Measurements from ENCODE around the gene TEDC2. TPM values are rescaled to one million over a fixed set of nuclear protein-coding genes. Genes with fewer than 3 reads are reported as not detected.

TEDC2 gene
- total and polyA plus RNA-seq, 9 of the 15 experiments (the other 6 are each of a cell fraction or from before 2014, with no cell fraction given) = 0.75 to 57.0 (median 17.6) TPM

GRCh38 chr16:2428784-2429033 is 31.2 kb upstream of the TEDC2 start (continued):
- TF ChIP-seq, protein P1, sequence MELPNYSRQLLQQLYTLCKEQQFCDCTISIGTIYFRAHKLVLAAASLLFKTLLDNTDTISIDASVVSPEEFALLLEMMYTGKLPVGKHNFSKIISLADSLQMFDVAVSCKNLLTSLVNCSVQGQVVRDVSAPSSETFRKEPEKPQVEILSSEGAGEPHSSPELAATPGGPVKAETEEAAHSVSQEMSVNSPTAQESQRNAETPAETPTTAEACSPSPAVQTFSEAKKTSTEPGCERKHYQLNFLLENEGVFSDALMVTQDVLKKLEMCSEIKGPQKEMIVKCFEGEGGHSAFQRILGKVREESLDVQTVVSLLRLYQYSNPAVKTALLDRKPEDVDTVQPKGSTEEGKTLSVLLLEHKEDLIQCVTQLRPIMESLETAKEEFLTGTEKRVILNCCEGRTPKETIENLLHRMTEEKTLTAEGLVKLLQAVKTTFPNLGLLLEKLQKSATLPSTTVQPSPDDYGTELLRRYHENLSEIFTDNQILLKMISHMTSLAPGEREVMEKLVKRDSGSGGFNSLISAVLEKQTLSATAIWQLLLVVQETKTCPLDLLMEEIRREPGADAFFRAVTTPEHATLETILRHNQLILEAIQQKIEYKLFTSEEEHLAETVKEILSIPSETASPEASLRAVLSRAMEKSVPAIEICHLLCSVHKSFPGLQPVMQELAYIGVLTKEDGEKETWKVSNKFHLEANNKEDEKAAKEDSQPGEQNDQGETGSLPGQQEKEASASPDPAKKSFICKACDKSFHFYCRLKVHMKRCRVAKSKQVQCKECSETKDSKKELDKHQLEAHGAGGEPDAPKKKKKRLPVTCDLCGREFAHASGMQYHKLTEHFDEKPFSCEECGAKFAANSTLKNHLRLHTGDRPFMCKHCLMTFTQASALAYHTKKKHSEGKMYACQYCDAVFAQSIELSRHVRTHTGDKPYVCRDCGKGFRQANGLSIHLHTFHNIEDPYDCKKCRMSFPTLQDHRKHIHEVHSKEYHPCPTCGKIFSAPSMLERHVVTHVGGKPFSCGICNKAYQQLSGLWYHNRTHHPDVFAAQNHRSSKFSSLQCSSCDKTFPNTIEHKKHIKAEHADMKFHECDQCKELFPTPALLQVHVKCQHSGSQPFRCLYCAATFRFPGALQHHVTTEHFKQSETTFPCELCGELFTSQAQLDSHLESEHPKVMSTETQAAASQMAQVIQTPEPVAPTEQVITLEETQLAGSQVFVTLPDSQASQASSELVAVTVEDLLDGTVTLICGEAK (IDR thresholded peaks at IDR 0.05) = peak; percentile 42; the same call in 1 of the 2 replicates
- TF ChIP-seq, protein P1 (CRISPR knock-in tag; IDR thresholded peaks at IDR 0.05) = no peak
- TF ChIP-seq GATAD2B (IDR thresholded peaks at IDR 0.05; ENCODE audit: borderline replicate concordance) (no peak), CUX1 (CRISPR knock-in tag; IDR thresholded peaks at IDR 0.05) (no peak), HNRNPLL (IDR thresholded peaks at IDR 0.05; ENCODE audit: low read depth, low read length, poor library complexity, severe bottlenecking) (no peak), ZFP36 (IDR thresholded peaks at IDR 0.05; ENCODE audit: low read depth, low read length, partially characterized antibody) (no peak)
- TF ChIP-seq, protein P2, sequence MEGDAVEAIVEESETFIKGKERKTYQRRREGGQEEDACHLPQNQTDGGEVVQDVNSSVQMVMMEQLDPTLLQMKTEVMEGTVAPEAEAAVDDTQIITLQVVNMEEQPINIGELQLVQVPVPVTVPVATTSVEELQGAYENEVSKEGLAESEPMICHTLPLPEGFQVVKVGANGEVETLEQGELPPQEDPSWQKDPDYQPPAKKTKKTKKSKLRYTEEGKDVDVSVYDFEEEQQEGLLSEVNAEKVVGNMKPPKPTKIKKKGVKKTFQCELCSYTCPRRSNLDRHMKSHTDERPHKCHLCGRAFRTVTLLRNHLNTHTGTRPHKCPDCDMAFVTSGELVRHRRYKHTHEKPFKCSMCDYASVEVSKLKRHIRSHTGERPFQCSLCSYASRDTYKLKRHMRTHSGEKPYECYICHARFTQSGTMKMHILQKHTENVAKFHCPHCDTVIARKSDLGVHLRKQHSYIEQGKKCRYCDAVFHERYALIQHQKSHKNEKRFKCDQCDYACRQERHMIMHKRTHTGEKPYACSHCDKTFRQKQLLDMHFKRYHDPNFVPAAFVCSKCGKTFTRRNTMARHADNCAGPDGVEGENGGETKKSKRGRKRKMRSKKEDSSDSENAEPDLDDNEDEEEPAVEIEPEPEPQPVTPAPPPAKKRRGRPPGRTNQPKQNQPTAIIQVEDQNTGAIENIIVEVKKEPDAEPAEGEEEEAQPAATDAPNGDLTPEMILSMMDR (IDR thresholded peaks at IDR 0.05 in 2 of 3, conservative IDR thresholded peaks at IDR 0.05 in 1 of 3; ENCODE audit: insufficient read depth in 2 of 3, low read depth in 1 of 3, low read length in 3 of 3) = no peak
- TF ChIP-seq, protein P3, sequence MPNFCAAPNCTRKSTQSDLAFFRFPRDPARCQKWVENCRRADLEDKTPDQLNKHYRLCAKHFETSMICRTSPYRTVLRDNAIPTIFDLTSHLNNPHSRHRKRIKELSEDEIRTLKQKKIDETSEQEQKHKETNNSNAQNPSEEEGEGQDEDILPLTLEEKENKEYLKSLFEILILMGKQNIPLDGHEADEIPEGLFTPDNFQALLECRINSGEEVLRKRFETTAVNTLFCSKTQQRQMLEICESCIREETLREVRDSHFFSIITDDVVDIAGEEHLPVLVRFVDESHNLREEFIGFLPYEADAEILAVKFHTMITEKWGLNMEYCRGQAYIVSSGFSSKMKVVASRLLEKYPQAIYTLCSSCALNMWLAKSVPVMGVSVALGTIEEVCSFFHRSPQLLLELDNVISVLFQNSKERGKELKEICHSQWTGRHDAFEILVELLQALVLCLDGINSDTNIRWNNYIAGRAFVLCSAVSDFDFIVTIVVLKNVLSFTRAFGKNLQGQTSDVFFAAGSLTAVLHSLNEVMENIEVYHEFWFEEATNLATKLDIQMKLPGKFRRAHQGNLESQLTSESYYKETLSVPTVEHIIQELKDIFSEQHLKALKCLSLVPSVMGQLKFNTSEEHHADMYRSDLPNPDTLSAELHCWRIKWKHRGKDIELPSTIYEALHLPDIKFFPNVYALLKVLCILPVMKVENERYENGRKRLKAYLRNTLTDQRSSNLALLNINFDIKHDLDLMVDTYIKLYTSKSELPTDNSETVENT (CRISPR knock-in tag; IDR thresholded peaks at IDR 0.05) = peak; percentile 74; the same call in 1 of the 2 replicates

All from K562 (cell line).